ENCODE results near the gene GMDS.

GMDS gene

GRCh38 chr6:2245103-2245876, at the start of gene GMDS:
GMDS (minus strand) TSS chr6:2245605.
- DNase-seq: peak; percentile 78

- DNase-seq: no peak
These were observed 40.1 kb upstream of the GMDS start for GRCh38 chr6:2285510-2285909.

DNA sequence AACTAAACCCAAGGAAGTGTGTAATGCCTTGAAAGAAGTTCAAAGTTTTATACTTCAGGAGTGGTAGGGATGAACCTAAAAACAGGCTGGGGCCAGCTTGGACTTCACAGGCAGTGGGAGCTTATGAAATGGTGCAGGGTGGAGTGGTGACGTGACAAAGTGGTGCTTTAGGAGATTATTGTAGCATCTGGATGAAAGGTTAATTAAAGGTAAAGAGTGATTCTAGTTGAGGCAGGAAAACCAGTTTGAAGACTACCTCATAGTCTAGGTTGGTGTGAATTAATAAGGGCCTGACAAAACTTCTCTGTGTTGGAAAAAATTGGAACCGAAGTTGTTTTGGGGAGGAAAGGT, 30.5 kb upstream of the GMDS start:
- no peak for DNase-seq

DNA sequence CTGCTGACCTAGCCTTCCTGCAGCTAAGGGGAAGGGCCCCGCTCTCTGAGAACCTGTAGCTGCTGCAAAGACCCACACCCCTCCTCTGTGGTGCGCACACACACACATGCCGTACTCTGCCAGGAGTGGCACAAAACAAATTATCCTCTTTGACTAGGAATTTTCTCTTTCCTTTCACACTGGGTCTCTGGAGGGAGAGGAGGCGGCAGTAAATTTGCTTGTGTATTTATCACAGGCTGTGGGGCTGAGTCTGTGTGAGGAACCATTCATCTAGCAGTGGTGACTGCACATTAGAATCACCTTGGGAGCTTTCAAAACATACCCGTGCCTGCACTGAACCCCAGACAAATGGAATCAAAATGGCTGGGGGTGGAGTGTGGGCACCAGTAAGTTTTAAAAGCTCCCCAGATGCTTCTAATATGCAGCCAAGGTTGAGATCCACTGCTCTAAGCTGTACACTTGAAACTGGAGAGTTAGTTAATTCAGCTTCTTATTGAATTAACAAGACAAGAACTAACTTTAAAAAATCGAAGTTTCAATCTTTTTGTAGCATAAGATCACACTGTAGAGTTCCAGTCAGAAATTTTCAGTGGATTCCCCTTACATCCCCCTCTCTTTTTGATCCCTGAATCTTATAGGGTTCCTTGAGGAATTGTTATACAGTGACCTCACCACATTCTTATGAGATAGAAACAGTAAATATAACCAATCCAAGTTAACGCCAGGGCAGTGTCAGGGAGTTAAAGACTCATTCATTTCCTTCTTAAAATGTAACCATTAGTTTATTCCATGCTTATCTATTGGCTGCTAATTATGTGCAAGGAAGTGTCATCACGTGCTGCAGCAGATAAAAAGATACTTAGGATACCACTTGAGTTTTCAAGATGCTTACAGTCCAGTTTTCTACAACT, 29.8 kb upstream of the GMDS start:
- no peak for DNase-seq

DNA sequence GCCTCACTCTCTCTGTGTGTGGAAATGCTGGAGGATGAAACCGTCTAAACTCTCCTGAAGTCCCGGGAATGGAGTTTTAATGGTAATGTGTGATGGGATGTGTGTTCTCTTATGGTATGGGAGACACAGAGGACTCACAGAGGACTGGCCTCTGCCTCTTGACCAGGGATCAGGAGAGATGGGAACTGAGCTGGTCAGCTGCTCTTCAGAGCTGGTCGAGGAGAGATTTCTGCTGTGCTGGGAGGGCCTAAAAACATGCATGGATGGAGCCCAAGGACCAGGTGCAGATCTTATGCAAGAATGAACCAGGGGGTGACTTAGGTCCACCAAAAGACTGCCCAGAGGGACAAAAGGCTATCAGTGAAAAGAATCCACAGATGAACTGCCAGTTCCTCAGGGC, 27.3 kb upstream of the GMDS start:
- no peak for DNase-seq

DNA sequence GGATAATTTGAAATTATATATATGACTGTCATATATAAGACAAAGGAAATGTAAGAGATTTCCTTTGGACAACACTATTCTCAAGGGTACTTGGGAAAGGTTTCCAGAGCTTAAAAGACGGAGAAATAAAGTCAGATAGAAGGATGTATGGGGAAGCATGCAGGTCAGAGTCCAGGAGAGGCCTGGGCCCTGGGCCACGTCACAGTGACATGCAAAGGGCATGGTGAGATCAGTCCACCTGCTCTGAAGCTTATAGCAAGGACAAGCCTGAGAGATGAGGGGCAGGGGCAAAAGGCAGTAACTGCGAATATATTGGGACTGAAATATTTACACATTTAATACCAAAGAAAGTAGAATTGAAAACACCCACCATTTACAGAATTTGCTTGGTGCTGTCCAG, 24.6 kb upstream of the GMDS start:
- DNase-seq: no peak

GRCh38 chr6:2266841-2267240, 21.4 kb upstream of the GMDS start:
- DNase-seq: no peak

DNA sequence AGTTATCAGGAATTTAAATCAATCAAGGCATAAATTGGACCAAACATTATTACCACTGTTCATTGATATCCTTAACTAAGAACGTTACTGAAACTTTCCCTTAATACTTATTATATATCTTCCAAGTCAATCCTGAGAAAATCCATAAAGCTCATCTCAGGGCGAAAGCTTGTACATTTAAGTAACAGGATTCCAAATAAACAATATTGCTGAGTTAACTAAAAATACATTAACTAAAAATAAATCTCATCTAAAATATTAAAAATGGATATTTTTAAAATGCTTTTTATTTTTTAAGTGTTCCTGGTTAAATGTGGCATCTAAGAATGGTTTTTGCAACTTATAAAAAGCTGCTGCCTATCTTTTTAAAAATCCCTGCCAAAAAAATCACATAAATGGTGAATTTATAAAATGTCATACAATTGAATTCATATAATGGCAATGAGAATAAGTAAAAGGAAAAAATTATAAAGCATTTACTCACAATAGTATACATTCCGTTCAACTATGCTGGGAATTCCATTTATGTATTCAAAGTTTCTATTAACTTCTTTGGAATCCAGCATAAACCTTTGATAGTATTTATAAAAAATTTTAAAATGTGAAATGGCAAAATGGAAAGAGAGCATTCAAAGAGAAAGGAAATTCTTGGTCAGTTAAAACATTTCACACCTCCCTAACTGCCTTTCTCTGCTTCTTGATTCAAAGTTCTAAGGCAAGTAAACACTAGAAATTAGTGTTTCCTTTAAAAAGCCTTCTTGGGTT, 20.8 kb upstream of the GMDS start:
- no peak for DNase-seq

- no peak for DNase-seq
These were observed 19.5 kb upstream of the GMDS start for GRCh38 chr6:2264932-2265331.

DNA sequence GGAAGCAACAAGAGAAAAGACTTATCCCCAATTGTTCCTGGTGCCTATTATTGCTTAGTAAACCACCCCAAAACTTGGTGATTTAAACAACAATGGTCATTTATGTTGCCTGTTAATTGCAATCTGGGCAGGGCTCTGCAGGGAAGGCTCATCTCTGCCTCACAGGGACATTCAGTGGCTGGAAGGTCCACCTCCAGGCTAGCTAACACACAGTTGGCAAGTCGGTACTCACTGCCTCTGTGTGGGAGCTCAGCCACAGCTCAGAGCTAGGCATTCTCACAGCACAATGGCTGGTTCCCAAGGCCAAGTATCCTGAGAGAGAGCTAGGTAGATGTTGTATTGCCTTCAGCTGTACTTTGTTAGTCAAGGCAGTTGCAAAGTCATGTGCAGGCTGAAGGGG, 18.5 kb upstream of the GMDS start:
- DNase-seq: no peak

GRCh38 chr6:2259574-2259973, 14.2 kb upstream of the GMDS start:
- no peak for DNase-seq

GRCh38 chr6:2259002-2259494, 13.6 kb upstream of the GMDS start:
- DNase-seq: no peak

- DNase-seq: no peak
These were observed 12.7 kb upstream of the GMDS start for GRCh38 chr6:2258112-2258511.

GRCh38 chr6:2257363-2257762, 12.0 kb upstream of the GMDS start:
- DNase-seq: no peak

GRCh38 chr6:2254747-2255146, 9.3 kb upstream of the GMDS start:
- DNase-seq: no peak

- no peak for DNase-seq
These were observed 3.7 kb upstream of the GMDS start for GRCh38 chr6:2249126-2249525.

- DNase-seq: no peak
These were observed 2.3 kb upstream of the GMDS start for GRCh38 chr6:2247664-2248063.

- peak; percentile 32 for DNase-seq
These were observed 765 bp upstream of the GMDS start for GRCh38 chr6:2245877-2246863.

- no peak for DNase-seq
These were observed 923 bp downstream of the GMDS start for GRCh38 chr6:2244261-2245102.

DNA sequence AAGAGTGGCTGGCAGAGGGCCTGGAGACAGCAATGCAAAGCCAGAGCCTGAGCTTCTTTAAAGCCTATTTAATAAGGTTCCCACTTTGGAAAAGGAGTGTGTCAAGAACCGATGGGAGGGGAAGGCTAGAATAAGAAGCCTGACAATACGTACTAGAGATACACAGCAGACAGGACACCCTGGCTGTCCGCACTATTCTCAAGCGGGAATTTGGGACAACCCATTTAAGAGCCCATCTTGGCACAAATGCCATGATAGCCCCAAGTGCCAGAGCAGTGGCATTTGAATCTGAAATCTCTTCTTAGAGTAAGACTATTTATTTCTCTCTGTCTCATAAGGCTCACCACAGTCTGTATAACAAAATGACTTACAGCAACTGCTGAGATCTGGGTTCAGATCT, 3.1 kb downstream of the GMDS start:
- no peak for DNase-seq

GRCh38 chr6:2240961-2241360, 4.4 kb downstream of the GMDS start:
- no peak for DNase-seq
